ENCODE results near the gene ATP5IF1. TPM values are rescaled to one million over a fixed set of nuclear protein-coding genes. Genes with fewer than 3 reads are reported as not detected.
A peak's percentile ranks its signal among the peaks of the same experiment; 100 is the strongest.

ATP5IF1 gene
- total and polyA plus RNA-seq, 9 of the 15 experiments (the other 6 are each of a cell fraction or from before 2014, with no cell fraction given), result 292 to 1,422 (median 388) TPM

- in situ Hi-C loops (cut with MboI), result no loop called here
- TSS peak; percentile 48 for BruUV-seq (replicated peaks)
- TF ChIP-seq, protein P1, sequence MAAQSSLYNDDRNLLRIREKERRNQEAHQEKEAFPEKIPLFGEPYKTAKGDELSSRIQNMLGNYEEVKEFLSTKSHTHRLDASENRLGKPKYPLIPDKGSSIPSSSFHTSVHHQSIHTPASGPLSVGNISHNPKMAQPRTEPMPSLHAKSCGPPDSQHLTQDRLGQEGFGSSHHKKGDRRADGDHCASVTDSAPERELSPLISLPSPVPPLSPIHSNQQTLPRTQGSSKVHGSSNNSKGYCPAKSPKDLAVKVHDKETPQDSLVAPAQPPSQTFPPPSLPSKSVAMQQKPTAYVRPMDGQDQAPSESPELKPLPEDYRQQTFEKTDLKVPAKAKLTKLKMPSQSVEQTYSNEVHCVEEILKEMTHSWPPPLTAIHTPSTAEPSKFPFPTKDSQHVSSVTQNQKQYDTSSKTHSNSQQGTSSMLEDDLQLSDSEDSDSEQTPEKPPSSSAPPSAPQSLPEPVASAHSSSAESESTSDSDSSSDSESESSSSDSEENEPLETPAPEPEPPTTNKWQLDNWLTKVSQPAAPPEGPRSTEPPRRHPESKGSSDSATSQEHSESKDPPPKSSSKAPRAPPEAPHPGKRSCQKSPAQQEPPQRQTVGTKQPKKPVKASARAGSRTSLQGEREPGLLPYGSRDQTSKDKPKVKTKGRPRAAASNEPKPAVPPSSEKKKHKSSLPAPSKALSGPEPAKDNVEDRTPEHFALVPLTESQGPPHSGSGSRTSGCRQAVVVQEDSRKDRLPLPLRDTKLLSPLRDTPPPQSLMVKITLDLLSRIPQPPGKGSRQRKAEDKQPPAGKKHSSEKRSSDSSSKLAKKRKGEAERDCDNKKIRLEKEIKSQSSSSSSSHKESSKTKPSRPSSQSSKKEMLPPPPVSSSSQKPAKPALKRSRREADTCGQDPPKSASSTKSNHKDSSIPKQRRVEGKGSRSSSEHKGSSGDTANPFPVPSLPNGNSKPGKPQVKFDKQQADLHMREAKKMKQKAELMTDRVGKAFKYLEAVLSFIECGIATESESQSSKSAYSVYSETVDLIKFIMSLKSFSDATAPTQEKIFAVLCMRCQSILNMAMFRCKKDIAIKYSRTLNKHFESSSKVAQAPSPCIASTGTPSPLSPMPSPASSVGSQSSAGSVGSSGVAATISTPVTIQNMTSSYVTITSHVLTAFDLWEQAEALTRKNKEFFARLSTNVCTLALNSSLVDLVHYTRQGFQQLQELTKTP (IDR thresholded peaks at IDR 0.05; ENCODE audit: low read depth in 1 of 2, partially characterized antibody in 2 of 2), result peak in 1 of 2 experiments; percentile 84
- TF ChIP-seq THRB (CRISPR knock-in tag; conservative IDR thresholded peaks at IDR 0.05) (no peak), ZNF124 (CRISPR knock-in tag; IDR thresholded peaks at IDR 0.05) (no peak), ETV1 (tag; conservative IDR thresholded peaks at IDR 0.05; ENCODE audit: low read depth) (no peak), MCM7 (IDR thresholded peaks at IDR 0.05) (no peak), ERF (CRISPR knock-in tag; IDR thresholded peaks at IDR 0.05) (no peak), TEAD1 (CRISPR knock-in tag; IDR thresholded peaks at IDR 0.05) (no peak; a peak in 2 of 4 replicates)
- TF ChIP-seq, protein P2, sequence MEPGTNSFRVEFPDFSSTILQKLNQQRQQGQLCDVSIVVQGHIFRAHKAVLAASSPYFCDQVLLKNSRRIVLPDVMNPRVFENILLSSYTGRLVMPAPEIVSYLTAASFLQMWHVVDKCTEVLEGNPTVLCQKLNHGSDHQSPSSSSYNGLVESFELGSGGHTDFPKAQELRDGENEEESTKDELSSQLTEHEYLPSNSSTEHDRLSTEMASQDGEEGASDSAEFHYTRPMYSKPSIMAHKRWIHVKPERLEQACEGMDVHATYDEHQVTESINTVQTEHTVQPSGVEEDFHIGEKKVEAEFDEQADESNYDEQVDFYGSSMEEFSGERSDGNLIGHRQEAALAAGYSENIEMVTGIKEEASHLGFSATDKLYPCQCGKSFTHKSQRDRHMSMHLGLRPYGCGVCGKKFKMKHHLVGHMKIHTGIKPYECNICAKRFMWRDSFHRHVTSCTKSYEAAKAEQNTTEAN (CRISPR knock-in tag; IDR thresholded peaks at IDR 0.05), result no peak
- TF ChIP-seq, protein P3, sequence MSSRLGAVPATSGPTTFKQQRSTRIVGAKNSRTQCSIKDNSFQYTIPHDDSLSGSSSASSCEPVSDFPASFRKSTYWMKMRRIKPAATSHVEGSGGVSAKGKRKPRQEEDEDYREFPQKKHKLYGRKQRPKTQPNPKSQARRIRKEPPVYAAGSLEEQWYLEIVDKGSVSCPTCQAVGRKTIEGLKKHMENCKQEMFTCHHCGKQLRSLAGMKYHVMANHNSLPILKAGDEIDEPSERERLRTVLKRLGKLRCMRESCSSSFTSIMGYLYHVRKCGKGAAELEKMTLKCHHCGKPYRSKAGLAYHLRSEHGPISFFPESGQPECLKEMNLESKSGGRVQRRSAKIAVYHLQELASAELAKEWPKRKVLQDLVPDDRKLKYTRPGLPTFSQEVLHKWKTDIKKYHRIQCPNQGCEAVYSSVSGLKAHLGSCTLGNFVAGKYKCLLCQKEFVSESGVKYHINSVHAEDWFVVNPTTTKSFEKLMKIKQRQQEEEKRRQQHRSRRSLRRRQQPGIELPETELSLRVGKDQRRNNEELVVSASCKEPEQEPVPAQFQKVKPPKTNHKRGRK (tag; IDR thresholded peaks at IDR 0.05), result no peak
- TF ChIP-seq, protein P4, sequence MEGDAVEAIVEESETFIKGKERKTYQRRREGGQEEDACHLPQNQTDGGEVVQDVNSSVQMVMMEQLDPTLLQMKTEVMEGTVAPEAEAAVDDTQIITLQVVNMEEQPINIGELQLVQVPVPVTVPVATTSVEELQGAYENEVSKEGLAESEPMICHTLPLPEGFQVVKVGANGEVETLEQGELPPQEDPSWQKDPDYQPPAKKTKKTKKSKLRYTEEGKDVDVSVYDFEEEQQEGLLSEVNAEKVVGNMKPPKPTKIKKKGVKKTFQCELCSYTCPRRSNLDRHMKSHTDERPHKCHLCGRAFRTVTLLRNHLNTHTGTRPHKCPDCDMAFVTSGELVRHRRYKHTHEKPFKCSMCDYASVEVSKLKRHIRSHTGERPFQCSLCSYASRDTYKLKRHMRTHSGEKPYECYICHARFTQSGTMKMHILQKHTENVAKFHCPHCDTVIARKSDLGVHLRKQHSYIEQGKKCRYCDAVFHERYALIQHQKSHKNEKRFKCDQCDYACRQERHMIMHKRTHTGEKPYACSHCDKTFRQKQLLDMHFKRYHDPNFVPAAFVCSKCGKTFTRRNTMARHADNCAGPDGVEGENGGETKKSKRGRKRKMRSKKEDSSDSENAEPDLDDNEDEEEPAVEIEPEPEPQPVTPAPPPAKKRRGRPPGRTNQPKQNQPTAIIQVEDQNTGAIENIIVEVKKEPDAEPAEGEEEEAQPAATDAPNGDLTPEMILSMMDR (IDR thresholded peaks at IDR 0.05 in 2 of 3, conservative IDR thresholded peaks at IDR 0.05 in 1 of 3; ENCODE audit: insufficient read depth in 2 of 3, low read depth in 1 of 3, low read length in 3 of 3), result no peak; a peak in 1 of 6 replicates
Measured at GRCh38 chr1:28259252-28259933, 23.5 kb downstream of the ATP5IF1 start, which contains the start of gene SESN2. Gene SESN2 (plus strand): TSS chr1:28259518. CDS start chr1:28259848, 330 bp downstream.

More at GRCh38 chr1:28259252-28259933, 23.5 kb downstream of the ATP5IF1 start, which contains the start of gene SESN2:
- peaks cover 51 to 64% of the 10 kb centered on the region in 2 experiments for H3K4me1 ChIP-seq (replicated peaks in 1 of 2; ENCODE audit: control insufficient read depth in 2 of 2, insufficient read depth in 2 of 2, low read length in 2 of 2)
- intact Hi-C loops (cut with micrococcal nuclease), result loop anchor here (1.0 kb wide), 1 partner anchor 10 kb away; no protein-coding TSS in a partner anchor
- peak within 1 kb of the TSS; percentile 96 for H3K4me3 ChIP-seq
- FAIRE-seq (peak; percentile 94), ATAC-seq (peak; percentile 92), DNase-seq (ENCODE audit: extremely low read depth in 1 of 4, low spot score in 3 of 4) (peak; percentile 99 to 100 (median 100))
- H3K4me2 ChIP-seq (ENCODE audit: insufficient read depth, low read length), result peak within 1 kb of the TSS; percentile 88
- H2AFZ ChIP-seq (ENCODE audit: low read depth, low read length), result peak within 1 kb of the TSS; percentile 94
- under 1% methylated on average over 59 of the region's 76 CpGs for WGBS (ENCODE audit: insufficient coverage, low coverage, missing lambda C conversion rate)
- H3K36me3 ChIP-seq (ENCODE audit: control insufficient read depth, insufficient read depth, low read length), result peaks cover 8% of the 10 kb centered on the region; the same call in 2 of the 3 replicates
- peaks cover 51% of the 10 kb centered on the region for H3K79me2 ChIP-seq (ENCODE audit: control insufficient read depth, insufficient read depth, low read length)
- H3K9ac ChIP-seq (ENCODE audit: insufficient read depth in 1 of 2, low read depth in 2 of 2, low read length in 2 of 2), result peak within 1 kb of the TSS; percentile 93 to 95
- no peaks in the 10 kb centered on the region for H3K27me3 ChIP-seq (ENCODE audit: control insufficient read depth in 2 of 2, insufficient read depth in 2 of 2, low read length in 2 of 2)
- H3K9me3 ChIP-seq (replicated peaks; ENCODE audit: control insufficient read depth, insufficient read depth, low read depth, low read length), result no peaks in the 10 kb centered on the region
- H4K20me1 ChIP-seq (replicated peaks; ENCODE audit: control insufficient read depth, insufficient read depth, low read length), result peaks cover 27% of the 10 kb centered on the region
- no peaks in the 10 kb centered on the region for H3K9me1 ChIP-seq (ENCODE audit: control insufficient read depth, insufficient read depth, low read length)
- ChIA-PET CTCF (ENCODE audit: low intra/inter-chr PET ratio) (no interaction called here), POLR2A (interaction anchor here (0.6 to 22.0 kb wide), 23 partner anchors 13 to 1107 kb away, joined by 3 to 547 read pairs (median 4); partner anchors contain the start of genes ATP5IF1, MED18, PHACTR4 and RNU11)
- H3K27ac ChIP-seq (ENCODE audit: extremely low read depth, low read depth, low read length), result peak within 1 kb of the TSS; percentile 90

All from K562 (cell line).